NCI-H1092 treated with DMSO at 0.1 percent for 48 hours (cell line): ENCODE results near the gene NIPA2.

Experiments
- DNase-seq: peaks from one replicate; lab custom pipeline; 2025; lab: John Stamatoyannopoulos, UW

NIPA2 gene

DNA sequence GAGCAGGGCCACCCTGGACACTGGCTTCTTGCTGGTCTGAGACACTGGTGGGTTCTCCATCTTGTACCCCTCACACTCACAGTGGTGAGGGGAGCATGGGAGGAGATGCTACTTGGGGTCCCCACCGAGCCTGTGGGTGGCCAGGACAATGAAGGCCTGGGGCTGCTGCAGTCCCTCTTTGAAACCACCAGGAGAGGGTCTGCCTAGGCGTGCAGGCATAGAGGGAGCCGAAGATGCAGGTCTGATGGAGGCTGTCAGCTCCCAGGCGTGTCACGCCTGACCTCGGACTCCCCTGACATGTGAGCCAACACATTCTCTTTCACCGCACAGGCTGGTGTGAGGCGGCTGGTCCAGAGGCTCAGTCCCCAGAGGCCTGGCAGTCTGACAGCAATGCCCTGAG, 39.1 kb downstream of the NIPA2 start:
- DNase-seq, result no peak

DNA sequence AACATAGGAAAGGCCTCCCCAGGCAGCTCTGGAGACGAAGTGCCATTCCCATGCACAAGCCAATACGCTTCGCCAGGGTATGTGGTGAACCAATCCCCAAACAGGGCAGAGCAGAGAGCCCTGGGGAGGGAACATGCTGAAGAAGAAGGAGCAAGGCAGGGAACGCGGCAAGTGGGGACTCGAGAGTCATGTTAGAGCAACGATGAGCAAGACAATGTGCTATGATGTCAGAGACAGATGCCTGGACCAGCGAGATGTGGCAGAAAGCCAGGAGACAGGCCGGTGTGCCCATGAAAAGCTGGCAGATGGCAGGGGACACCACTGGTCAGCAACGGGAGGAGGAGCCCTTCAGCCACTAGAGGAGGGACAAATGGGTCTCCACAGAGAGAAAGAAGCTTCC, 39.6 kb downstream of the NIPA2 start:
- DNase-seq, result no peak

DNA sequence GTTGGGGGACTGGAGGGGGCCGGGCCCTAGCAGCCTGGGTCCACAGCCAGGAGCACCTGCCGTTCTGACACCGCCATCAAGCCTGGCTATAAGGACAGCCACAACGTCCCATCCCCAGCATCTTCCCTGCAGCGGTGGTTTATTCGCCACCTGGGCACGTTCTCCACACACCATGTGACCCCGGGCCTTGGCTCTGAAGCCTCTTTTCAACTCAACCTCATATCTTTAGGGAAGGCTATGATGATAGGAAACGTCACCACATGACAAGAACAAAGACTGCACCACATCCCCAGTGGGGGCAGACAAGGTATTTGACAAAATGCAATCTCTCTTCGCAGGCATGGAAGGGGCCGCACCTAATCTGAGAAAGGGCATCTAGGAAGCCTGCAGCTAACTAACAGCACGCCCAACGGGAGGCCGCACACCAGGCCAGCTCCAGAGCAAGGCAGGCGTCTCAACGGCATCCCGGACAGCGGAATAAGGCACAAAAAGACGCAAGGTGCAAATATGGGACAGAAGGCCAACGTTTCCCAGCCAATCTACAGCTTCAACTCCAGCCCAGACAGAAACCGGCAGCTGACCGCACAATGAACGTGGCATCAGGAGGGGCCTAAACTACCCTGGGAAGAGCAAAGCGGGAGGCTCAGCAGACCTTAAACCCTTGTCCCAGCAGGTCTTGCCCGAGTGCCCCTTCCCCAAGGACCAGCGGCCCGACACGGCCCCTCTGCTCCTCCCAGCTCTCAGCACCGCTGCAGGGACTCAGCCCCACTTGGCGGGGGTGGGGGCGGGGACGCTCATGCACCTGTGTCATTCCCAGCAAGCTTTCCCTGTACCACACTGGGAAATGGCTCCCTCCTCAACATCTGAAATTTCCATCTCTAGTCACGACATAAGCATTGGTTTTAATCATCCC, 41.9 kb downstream of the NIPA2 start:
- no peak for DNase-seq

DNA sequence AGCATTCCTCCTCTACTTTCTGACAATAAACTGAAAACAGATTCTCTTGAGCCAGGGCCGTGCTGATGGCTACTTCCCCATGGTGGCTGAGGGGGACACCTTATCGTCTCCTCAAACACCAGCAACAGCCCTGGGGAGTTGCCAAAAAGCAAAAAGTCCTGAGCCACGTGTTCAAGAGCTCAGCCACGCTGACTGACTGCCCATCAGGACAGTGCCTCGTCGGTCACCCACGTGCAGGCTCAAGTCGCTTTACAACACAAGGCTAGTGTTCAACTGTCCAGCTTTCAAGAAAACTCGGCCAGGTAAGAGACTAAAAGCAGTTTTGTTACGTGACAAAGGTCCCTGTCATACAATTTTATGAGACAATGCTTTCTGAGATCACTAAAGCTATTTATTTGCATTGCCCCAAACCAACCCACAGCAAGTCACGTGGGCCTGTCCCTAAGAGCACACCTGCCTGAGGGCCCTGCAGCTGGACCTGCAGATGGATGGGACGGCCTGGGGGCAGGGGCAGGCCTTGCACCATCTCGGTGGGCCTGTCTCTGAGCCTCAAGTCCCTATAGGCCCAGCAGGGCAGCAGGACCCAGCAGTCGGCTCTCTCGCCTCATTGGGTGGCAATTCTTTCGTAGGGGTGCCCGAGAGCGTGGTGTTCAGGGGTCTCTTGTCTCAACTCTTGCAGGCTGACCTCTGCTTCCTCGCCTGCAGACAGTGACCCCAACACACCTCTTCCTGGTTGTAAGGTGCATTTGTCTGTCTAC, 42.7 kb downstream of the NIPA2 start:
- DNase-seq, result no peak

DNA sequence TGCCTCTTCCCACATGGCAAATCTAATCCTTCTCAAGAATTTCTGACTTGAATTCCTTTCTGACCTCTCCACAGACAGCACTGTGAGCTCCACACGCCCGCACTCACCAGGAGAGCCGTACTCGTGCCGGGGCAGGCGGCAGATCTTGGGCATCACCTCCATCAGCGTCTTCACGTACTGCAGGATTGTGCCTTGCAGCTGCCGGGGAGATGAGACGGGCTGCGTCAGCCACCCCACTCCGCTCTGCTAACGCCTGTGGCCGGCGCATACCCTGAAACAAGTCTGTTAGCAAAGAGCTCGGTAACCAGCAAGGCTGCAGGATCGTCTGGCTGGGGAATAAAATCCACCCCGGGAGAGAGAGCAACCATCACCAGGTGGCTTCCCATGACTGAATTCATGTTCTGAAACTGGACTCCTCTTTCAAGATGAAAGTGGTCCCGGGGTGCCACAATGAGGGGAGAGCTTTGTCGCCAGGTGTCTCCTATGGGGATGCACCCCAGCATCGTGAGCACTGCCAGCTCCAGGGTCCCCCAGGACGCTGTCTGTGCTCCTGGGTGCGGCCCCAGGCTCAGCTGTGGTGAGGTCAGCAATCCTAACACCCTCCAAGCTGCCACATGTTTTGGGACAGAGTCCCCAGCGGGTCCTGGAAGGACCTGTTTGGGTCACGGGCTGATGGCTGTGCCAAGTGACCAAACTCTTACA, 43.4 kb downstream of the NIPA2 start:
- no peak for DNase-seq

DNA sequence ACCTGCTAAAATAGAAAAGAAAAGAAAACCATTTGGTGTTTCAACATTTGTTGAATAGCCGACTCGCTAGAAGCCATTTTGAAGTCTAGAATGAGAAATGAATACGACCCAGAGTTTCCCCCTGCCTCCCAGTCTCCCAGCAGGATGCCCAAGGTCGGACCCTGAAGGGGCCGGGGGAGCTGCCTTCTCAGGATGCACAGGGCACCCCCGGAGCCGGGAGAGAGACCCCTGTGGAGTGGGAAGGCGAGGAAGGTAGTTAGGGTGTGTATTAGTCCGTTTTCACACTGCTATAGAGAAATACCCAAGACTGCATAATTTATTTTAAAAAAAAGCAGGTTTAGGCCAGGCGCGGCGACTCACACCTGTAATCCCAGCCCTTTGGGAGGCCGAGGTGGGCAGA, 44.7 kb downstream of the NIPA2 start:
- no peak for DNase-seq

DNA sequence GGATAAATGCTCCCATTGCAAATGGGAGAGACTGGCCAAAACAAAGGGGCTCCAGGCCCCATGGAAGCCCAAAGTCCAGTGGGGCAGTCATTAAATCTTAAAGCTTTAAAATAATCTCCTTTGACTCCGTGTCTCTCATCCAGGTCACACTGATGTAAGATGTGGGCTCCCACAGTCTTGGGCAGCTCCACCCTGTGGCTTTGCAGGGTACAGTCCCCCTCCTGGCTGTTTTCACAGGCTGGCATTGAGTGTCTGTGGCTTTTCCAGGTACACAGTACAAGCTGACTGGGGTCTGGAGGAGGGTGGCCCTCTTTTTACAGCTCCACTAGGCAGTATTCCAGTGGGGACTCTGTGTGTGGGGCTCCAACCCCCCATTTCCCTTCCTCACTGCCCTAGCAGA, 45.9 kb downstream of the NIPA2 start:
- no peak for DNase-seq

DNA sequence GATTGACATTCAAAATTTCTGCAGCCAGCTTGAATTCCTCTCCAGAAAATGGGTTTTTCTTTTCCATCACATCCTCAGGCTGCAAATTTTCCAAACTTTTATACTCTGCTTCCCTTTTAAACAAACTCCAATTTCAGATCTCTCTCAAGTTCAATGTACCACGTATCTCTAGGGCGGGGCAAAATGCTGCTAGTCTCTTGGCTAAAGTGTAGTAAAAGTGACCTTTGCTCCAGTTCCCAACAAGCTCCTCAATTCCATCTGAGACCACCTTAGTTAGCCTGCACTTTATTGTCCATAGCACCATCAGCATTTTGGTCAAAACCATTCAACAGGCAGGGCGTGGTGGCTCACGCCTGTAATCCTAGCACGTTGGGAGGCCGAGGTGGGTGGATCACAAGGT, 46.7 kb downstream of the NIPA2 start:
- no peak for DNase-seq

DNA sequence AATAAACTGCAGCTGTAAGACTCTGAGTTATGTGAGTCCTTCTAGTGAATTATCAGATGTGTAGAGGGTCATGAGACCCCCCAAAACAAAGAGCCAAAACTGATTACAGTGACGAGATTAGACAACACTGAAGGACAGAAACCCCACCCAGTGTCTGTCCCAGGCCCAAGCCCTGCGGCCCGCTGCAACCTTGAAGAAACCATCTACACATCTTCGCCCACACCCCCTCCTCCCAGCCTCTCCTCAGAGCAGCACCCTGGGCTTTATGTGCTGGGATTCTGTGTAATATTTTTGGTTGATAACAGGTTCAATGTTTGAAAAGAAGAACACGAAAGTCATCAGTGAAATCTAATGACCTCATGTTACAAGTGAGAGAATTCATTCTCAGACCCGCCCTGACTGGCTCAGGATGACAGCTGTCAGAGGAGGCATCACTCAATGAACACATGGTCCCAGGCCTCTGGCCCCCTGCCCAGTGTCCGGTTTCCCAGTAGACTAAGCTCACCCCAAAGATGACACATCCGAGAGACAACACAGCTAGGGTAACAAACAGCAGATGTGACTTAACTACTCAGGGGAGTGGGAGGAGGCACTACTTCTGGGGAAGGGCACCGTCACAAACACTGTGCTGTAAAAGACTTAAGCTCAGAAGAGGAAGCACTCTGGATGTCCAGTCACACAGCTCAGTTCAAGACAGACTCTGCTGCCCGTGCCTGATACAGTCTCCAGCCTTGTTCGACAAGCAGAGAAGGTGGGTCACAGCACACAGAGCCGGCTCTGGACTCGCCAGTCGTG, 48.9 kb downstream of the NIPA2 start:
- no peak for DNase-seq

DNA sequence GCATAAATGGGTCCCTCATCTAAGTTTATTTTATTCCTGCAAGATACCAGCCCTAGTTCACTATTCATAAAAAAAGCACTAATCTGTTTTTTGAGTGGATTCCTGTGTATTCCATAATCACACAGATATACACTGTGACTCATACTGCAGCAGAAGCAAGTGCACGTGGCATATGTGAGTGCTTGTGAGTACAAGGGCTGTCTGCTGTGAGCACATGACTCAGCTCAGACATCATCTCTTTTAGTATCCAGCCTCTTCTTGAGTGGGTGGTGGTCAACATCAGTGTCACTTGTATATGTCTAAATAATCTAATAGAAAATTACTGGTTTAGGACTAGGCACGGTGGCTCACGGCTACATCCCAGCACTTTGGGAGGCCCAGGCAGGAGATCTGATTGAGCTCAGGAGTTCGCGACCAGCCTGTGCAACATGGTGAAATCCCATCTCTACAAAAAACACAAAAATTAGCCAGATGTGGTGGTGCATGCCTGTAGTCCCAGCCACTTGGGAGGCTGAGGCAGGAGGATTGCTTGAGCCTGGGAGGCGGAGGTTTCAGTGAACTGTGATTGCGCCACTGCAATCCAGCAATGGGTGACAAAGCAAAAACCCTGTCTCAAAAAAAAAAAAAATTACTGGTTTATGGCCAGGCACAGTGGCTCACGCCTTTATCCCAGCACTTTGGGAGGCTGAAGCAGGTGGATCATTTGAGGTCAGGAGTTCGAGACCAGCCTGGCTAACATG, 49.8 kb downstream of the NIPA2 start:
- no peak for DNase-seq

DNA sequence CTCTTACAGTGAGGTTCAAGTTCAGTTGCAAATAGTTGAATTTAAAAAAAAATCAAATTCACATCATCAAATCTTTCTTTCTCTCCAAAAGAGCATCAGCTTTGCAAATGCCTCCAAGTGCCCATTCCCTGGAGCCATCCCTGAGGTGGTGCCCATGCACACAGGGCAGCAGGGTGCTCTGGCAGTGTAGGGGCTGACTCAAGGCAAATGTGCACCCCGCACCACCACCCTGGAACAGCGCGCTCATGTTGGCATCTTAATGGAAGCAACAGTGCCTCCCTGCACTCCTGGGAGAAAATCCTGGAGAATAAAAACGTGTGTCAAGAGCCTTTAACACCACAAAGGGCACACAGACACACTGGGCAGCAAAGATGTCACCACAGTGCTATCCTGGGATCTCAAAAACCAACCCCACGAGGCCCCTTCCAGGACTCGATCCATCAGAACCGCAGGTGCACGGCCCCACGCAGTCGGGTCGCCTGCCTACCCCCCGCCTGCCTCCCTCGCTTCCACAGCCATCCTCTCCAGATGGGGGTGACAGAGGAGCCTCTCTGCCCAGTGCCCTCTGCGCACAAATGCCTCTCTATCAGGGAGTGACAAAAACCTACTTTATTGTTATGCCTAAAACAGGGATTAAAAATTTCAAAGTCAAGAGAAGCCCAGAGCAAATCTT, 50.8 kb downstream of the NIPA2 start:
- no peak for DNase-seq

DNA sequence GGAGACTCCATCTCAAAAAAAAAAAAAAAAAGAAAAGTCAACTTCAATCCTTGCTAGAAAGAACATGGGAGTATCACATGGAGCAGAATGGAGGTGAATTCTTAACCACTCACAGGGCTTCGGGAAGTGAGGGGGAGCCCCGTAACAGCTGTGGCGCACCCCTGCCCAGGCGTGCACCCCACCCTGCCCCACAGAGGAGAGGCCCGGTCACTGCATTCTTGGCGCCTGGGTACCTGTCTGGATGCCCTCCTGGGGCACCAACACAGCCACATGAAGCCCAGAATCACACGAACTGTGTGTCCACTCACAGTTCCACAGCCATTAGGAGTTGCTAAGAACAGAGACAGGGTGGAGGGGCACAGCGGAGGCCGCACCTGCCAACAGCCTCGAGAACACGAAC, 51.8 kb downstream of the NIPA2 start:
- DNase-seq, result no peak

DNA sequence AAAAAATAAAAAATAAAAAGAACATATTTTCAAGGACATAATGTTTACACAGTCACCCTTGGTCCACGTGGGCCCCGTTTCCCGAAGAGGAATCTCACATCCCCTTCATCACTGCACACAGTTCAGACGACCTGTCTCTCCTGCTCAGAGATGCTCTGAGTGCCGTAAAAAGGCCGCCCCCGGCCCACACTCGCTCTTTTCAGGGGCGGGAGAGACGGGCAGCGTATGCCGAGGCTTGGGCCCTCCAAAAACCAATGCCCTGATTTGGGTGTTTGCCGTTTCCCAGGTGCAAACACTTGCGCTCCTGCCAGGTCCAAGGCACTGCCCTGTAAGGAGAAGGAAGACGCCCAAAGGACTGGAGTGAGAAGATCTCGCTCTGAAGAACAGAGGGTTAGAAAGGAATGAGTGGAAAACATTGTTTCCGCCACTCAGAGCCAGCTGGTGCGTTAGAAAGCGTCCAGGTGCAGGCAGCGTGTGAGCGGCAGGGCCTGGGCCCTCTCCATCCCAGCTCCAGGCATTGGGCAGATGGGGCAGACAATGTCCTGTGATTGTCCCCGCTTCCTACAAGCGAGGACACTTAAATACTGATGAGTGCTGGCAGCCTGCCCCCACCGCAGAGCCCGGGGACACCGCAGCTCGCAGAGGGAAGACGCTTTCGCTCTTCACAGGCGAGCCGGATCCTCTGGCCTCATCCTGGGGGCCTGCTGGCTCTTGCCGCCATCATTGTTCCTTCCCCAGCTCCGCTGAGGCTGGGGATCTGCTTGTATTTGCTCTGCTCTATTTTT, 53.2 kb downstream of the NIPA2 start:
- no peak for DNase-seq

DNA sequence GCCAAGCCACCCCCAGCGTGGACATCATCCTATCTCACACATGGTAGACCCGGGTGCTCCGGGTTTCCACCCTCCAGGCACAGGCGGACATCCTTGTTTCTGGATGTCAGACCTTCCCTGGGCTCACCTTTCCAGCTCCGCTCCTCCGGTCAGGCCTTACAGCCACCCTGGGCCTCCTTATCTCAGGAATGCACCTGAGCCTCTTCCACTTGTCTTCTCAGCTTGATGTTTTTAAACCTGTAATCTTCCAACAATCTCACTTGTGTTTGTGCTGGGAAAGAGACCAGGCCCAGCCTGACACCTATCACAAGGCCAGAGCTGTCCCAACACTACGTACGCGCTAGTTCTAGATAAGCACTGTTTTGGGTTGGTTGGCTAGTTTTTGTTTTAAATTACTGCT, 53.9 kb downstream of the NIPA2 start:
- DNase-seq, result no peak

DNA sequence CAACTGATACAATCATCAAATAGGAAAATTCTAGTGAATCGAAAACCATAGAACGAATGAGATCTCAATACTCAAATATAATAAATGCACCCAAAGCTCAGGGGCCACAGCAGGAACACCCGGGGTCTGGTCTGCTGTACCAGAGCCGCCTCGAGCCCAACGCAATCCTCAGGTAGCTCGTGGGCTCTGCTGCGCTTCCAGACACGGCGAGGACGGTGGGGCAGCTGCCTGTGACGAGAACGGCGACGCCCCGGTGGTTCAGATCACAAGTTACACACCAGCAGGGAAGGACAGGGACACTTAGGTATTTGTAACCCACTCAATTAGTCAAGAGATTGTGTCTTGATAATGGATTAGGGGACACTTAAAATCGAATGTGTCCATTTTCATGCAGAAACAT, 54.6 kb downstream of the NIPA2 start:
- DNase-seq, result no peak

DNA sequence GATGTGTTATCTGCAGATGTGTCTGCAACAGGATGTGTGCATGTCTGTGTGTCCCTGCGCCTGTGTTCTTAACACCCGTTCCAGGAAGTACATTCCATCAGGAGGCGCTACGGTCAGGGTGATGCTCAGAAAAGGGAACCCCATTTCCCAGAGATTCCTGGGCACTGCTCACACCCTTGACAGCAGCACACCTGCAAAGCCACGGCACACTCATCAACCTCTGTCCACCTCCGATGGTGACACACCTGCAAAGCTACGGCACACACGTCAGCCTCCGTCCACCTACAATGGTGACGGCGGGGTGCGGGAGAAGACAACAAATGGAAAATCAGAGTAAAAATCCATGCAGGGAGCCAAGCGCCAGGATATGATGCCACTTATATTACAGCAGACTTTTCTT, 55.4 kb downstream of the NIPA2 start:
- DNase-seq, result no peak

DNA sequence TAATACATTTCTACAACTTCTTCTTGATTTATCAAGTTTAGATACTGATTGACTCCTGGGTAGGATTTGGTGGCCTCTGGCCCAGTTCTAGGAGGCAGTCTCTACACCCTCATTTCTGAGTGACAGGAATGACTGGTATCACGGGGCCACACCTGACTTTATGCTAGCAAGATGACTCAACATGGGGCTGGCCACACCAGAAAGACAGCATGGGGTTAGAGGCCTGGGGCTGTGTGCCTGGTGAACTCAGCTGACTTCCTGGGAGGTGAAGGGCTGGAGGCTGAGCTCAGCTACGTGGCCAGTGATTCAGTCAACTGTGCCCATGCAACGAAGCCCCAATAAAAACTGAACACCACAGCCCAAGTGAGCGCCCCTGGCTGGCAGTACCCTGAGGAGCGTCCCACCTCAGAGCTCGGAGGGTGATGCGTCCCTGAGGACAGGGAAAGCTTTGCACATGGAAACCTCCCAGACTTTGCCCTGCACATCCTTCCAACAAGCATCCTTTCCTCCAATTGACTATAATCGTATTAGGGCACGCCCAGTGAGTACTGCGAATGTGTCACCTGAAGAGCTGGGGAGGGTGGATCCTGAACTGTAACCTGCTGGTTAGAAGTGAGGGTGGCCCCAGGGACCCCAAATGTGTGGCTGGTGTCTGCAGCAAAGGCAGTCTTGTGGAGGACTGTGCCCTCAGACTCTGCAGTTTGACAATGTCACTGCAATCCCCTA, 57.2 kb downstream of the NIPA2 start:
- no peak for DNase-seq

DNA sequence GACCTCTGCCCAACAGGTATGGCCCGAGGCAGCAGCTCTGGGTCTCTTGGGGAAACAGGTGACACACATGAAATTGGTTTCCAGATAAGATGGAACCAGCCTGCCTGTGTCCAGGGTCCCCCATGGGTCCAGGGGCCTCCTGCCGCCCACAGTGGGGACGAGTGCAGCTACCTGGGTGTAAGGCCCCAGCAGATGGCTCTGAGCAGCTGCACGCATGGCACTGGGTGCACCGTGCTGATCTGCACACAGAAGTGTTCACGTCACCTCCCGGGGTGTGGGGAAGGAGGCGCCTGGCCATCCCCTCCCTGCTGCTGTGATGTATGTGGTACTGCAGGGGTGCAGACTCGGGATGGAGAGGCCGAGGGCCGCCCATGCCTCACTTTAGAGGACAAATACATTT, 63.6 kb downstream of the NIPA2 start:
- DNase-seq, result no peak

DNA sequence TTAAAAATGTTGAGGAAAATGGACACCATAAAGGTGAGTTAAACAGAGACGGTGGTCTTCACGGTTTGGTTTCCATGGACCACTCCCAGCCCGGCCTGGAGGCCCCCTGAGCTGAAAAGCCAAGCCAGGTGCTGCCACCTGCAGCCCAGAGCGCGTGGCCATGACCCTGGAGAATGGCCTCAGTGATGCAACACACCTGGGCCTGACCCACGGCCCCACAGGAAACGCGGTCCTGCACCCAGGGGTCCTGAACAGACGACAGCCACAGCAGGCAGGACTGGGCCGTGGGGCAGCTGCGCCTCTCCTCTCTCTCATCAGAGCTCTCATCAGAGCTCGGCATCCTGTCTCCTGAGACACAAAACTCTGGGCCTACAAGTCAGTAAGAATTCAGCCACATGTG, 64.1 kb downstream of the NIPA2 start:
- DNase-seq, result no peak
